GM12878 (cell line): ENCODE measurements around the gene S1PR4. TPM values are rescaled to one million over a fixed set of nuclear protein-coding genes. Genes with fewer than 3 reads are reported as not detected.

Experiments used
- ATAC-seq: fragments of 200-7000 bp; cut with Tn5 transposase; 3 replicates; pipeline ENCODE4 v1.9.1; 2020; ENCODE audit warnings: mild to moderate bottlenecking, moderate library complexity
- BruUV-seq: library from RNA; stranded (reverse); fragments of 400-500 nt; replicated peaks from 2 replicates; lab custom pipeline; 2021; lab: Mats Ljungman, UMichigan
- CTCF ChIA-PET: fragments of 300-600 bp; sonication (Branson Sonifier 250); formaldehyde crosslinking; extraction: SDS; loops from one replicate; lab custom pipeline; 2021; ENCODE audit warnings: inconsistent platforms; lab: Yijun Ruan, JAX
- POLR2A ChIA-PET: fragments of 350-600 bp; formaldehyde crosslinking; extraction: SDS; loops from one replicate; lab custom pipeline; 2021; ENCODE audit warnings: inconsistent platforms; lab: Charles Lee
- RAD21 ChIA-PET: fragments of 300-600 bp; sonication (Branson Sonifier 250); formaldehyde crosslinking; loops from one replicate; lab custom pipeline; 2023; ENCODE audit warnings: antibody characterized with exemption; ENCODE audit not compliant: unreplicated experiment; lab: Charles Lee
- SMC1A ChIA-PET: fragments of 300-600 bp; sonication (Branson Sonifier 250); formaldehyde crosslinking; loops from one replicate; lab custom pipeline; 2023; ENCODE audit not compliant: unreplicated experiment, uncharacterized antibody; lab: Charles Lee
- DNase-seq: peaks from one replicate; pipeline ENCODE4 v3.0.0-alpha.2; 2011; ENCODE audit warnings: low read depth, low spot score
- FAIRE-seq: peaks from 3 replicates; lab custom pipeline; 2011; peaks lifted over from hg19 to GRCh38; lab: Jason Lieb, UNC
- H2AFZ ChIP-seq: 2 replicates; pipeline ENCODE4 v1.6.0; 2011; ENCODE audit warnings: low read depth, low read length, control low read depth; ENCODE audit not compliant: control insufficient read depth
- H3K27ac ChIP-seq: 2 replicates; pipeline ENCODE4 v1.5.1; 2011; ENCODE audit warnings: control low read depth; ENCODE audit not compliant: control insufficient read depth, insufficient read depth
- H3K27me3 ChIP-seq, 2 experiments: replicated peaks in 1 of 2; 2 replicates each; pipeline versions ENCODE4 v1.6.0 to v1.6.1; 2011; ENCODE audit warnings: low read length in 1 of 2; ENCODE audit not compliant: control insufficient read depth in 2 of 2, insufficient read depth in 2 of 2
- H3K36me3 ChIP-seq, 2 experiments: 2 replicates each; pipeline ENCODE4 v1.5.1; 2011; ENCODE audit warnings: low read length in 1 of 2; ENCODE audit not compliant: control insufficient read depth in 2 of 2, insufficient read depth in 2 of 2
- H3K4me1 ChIP-seq: 2 replicates; pipeline ENCODE4 v1.6.1; 2011; ENCODE audit warnings: mild to moderate bottlenecking, low read length, moderate library complexity, mixed read lengths; ENCODE audit not compliant: control insufficient read depth, insufficient read depth
- H3K4me2 ChIP-seq: 2 replicates; pipeline ENCODE4 v1.6.0; 2011; ENCODE audit warnings: control low read depth; ENCODE audit not compliant: control insufficient read depth, insufficient read depth
- H3K4me3 ChIP-seq: fragments of 200-600 bp; sonication (generic); 2 replicates; pipeline ENCODE4 v1.5.1; 2016
- H3K79me2 ChIP-seq: 2 replicates; pipeline ENCODE4 v1.6.0; 2011; ENCODE audit warnings: low read length; ENCODE audit not compliant: control insufficient read depth, insufficient read depth
- H3K9ac ChIP-seq: 2 replicates; pipeline ENCODE4 v1.8.0; 2011; ENCODE audit warnings: low read length, control low read depth, mixed read lengths; ENCODE audit not compliant: control insufficient read depth, insufficient read depth
- H3K9me3 ChIP-seq: replicated peaks from 3 replicates; pipeline ENCODE4 v1.5.1; 2011; ENCODE audit warnings: mild to moderate bottlenecking, low read length; ENCODE audit not compliant: control insufficient read depth, insufficient read depth
- H4K20me1 ChIP-seq: 2 replicates; pipeline ENCODE4 v1.6.0; 2011; ENCODE audit not compliant: control insufficient read depth, insufficient read depth
- CBFB ChIP-seq: IDR thresholded peaks from 2 replicates; pipeline ENCODE4 v1.6.1; 2016; ENCODE audit warnings: antibody characterized with exemption, low read depth
- CEBPB ChIP-seq, 2 experiments: fragments of 150-350 bp in 1 of 2; IDR thresholded peaks; 2 replicates each; pipeline ENCODE4 v1.6.1; 2012 to 2014; ENCODE audit warnings: low read depth in 2 of 2, low read length in 2 of 2, borderline replicate concordance in 1 of 2, inconsistent platforms in 1 of 2
- E2F8 ChIP-seq: fragments of 450-650 bp; IDR thresholded peaks from 2 replicates; pipeline ENCODE4 v1.6.1; 2018; ENCODE audit warnings: mild to moderate bottlenecking, low read depth, moderate library complexity; ENCODE audit not compliant: partially characterized antibody
- HDAC2 ChIP-seq: fragments of 200-600 bp; sonication (generic); IDR thresholded peaks from 2 replicates; pipeline ENCODE4 v1.6.1; 2017
- KDM1A ChIP-seq: fragments of 200-600 bp; sonication (generic); IDR thresholded peaks from 2 replicates; pipeline ENCODE4 v1.6.1; 2016; ENCODE audit warnings: borderline replicate concordance
- MYC ChIP-seq: IDR thresholded peaks from 2 replicates; pipeline ENCODE4 v1.6.1; 2011; ENCODE audit warnings: mild to moderate bottlenecking, low read length, moderate library complexity, inconsistent platforms; ENCODE audit not compliant: insufficient read depth, insufficient replicate concordance, insufficient read length, severe bottlenecking
- RELA ChIP-seq: fragments of 450-650 bp; IDR thresholded peaks from 2 replicates; pipeline ENCODE4 v1.8.0; 2014; ENCODE audit warnings: borderline replicate concordance; ENCODE audit not compliant: partially characterized antibody
- RFX5 ChIP-seq: IDR thresholded peaks from 2 replicates; pipeline ENCODE4 v1.6.1; 2011; ENCODE audit warnings: low read depth, low read length, improper control_type of control experiment
- SUZ12 ChIP-seq: fragments of 200-600 bp; sonication (generic); IDR thresholded peaks from one replicate; pipeline ENCODE4 v1.6.1; 2018; ENCODE audit warnings: antibody characterized with exemption, mild to moderate bottlenecking; ENCODE audit not compliant: unreplicated experiment
- TARDBP ChIP-seq: IDR thresholded peaks from 2 replicates; pipeline ENCODE4 v1.6.1; 2016; ENCODE audit warnings: borderline replicate concordance
- USF1 ChIP-seq: IDR thresholded peaks from 2 replicates; pipeline ENCODE4 v1.6.1; 2011; ENCODE audit warnings: borderline replicate concordance, low read depth, mild to moderate bottlenecking, moderate library complexity, mixed read lengths, low read length; ENCODE audit not compliant: insufficient read depth; ENCODE audit errors: extremely low read length
- ZBTB11 ChIP-seq: fragments of 450-650 bp; formaldehyde crosslinking; IDR thresholded peaks from 2 replicates; pipeline ENCODE4 v1.5.0; 2022; ENCODE audit warnings: mild to moderate bottlenecking, missing genetic modification characterization
- ZBTB33 ChIP-seq: fragments of 450-650 bp; IDR thresholded peaks from 2 replicates; pipeline ENCODE4 v1.6.1; 2017; ENCODE audit warnings: mild to moderate bottlenecking
- ZNF24 ChIP-seq: fragments of 450-650 bp; IDR thresholded peaks from 2 replicates; pipeline ENCODE4 v1.6.1; 2017; ENCODE audit warnings: antibody characterized with exemption, mild to moderate bottlenecking
- WGBS: methylation state at CpG from one replicate; pipeline ENCODE4 v1.1.6; 2016; ENCODE audit warnings: low lambda C conversion rate; ENCODE audit not compliant: insufficient replicate concordance, insufficient coverage; ENCODE audit errors: missing lambda C conversion rate; 5-methylcytosine and 5-hydroxymethylcytosine counted together
- in situ Hi-C: fragments of 300-500 bp; cut with MboI; formaldehyde crosslinking; loops from 9 replicates; pipeline ENCODE4 v1.14.3; 2018; ENCODE audit warnings: mixed read lengths
- intact Hi-C: fragments of 100-400 bp; cut with micrococcal nuclease; formaldehyde crosslinking; loops from one replicate; pipeline ENCODE4 v1.14.2; 2022; ENCODE audit not compliant: unreplicated experiment
- polyA plus RNA-seq, 11 experiments: library from polyadenylated mRNA; depleted of rRNA in 4 of 11; unstranded in 6 of 11; stranded (reverse) in 5 of 11; fragments of >200 nt; fragmentation: Nextera tagmentation in 4 of 11; fragmentation: Illumina TruSeq in 1 of 11; extraction: Ambion mirVana in 4 of 11; extraction: Trizol in 1 of 11; gene quantifications; 1 replicate in 1 of 11; 2 replicates in 10 of 11; pipeline versions ENCODE4 v1.2.1 to v1.2.3, GENCODE V29; 2011 to 2016; ENCODE audit warnings: inconsistent platforms in 2 of 11, missing spikeins in 2 of 11, low read depth in 1 of 11
- total RNA-seq, 4 experiments: library from RNA; depleted of rRNA in 3 of 4; stranded (reverse); fragments of >200 nt in 3 of 4; fragmentation: Illumina TruSeq in 1 of 4; extraction: Trizol in 1 of 4; gene quantifications; 2 replicates each; pipeline versions ENCODE4 v1.2.1 to v1.2.3, GENCODE V29; 2013 to 2021

The S1PR4 gene
- total and polyA plus RNA-seq, 10 of the 15 experiments (the other 5 are each of a cell fraction or from before 2014, with no cell fraction given), result 0.19 to 57.7 (median 32.4) TPM; not detected in 1

GRCh38 chr19:3210347-3211017 is 31.9 kb downstream of the S1PR4 start:
- H3K36me3 ChIP-seq, result peaks cover 0 to 12% of the 10 kb centered on the region in 2 experiments; a peak in 2 of 4 replicates
- ChIA-PET CTCF (interaction anchor here (0.6 to 3.3 kb wide), 4 partner anchors 40 to 259 kb away, joined by 3 to 11 read pairs (median 3); no protein-coding TSS in a partner anchor), RAD21 (no interaction called here), SMC1A (interaction anchor here (1.3 kb wide), 1 partner anchor 260 kb away, joined by 3 read pairs; no protein-coding TSS in a partner anchor), POLR2A (interaction anchor here (1.0 kb wide), 1 partner anchor 30 kb away, joined by 3 read pairs; no protein-coding TSS in a partner anchor)
- DNase-seq, result no peak
- BruUV-seq, result no TSS peak
- H3K4me2 ChIP-seq, result no peak overlapping the region
- intact Hi-C loops, result no loop called here
- H3K27ac ChIP-seq, result no peak overlapping the region
- no peaks in the 10 kb centered on the region for H3K9me3 ChIP-seq
- no peak overlapping the region for H2AFZ ChIP-seq
- H3K79me2 ChIP-seq, result no peaks in the 10 kb centered on the region
- WGBS, result 36% methylated on average over 20 of the region's 20 CpGs
- H3K4me1 ChIP-seq, result no peaks in the 10 kb centered on the region
- in situ Hi-C loops, result no loop called here
- H3K27me3 ChIP-seq, result no peaks in the 10 kb centered on the region
- no peak overlapping the region for H3K4me3 ChIP-seq
- FAIRE-seq, result no peak
- H4K20me1 ChIP-seq, result no peaks in the 10 kb centered on the region
- no peak overlapping the region for H3K9ac ChIP-seq
- peak; percentile 96 for ATAC-seq
- no peak for TF ChIP-seq CEBPB (IDR thresholded peaks at IDR 0.05; ENCODE audit: borderline replicate concordance in 1 of 2, low read depth in 2 of 2, low read length in 2 of 2)
- no peak for TF ChIP-seq RFX5
- TF ChIP-seq E2F8, result no peak
- TF ChIP-seq HDAC2, result no peak
- no peak for TF ChIP-seq ZBTB33
- TF ChIP-seq CBFB, result no peak
- no peak for TF ChIP-seq ZNF24
- TF ChIP-seq USF1, result no peak
- no peak for TF ChIP-seq TARDBP
- no peak for TF ChIP-seq SUZ12
- TF ChIP-seq MYC, result no peak
- no peak for TF ChIP-seq KDM1A
- TF ChIP-seq RELA, result no peak
- no peak for TF ChIP-seq ZBTB11 (CRISPR knock-in tag)
